NCI-H82 treated with DMSO at 0.1 percent for 48 hours (cell line): ENCODE measurements around the gene ZNG1F.
"Not testable (repeated sequence)": the region's sequence is repeated elsewhere in the genome, so short reads cannot be mapped to it uniquely, and the experiment has no call there.

Source experiments
- DNase-seq: peaks from one replicate; lab custom pipeline; 2025; ENCODE audit not compliant: unreplicated experiment; lab: John Stamatoyannopoulos, UW

ZNG1F gene

GRCh38 chr9:41189217-41189616, at the start of gene ZNG1F:
TSS of gene ZNG1F (minus strand) at chr9:41189317. CDS start at chr9:41189258, 59 bp downstream.
- not testable (repeated sequence) for DNase-seq

GRCh38 chr9:41237110-41237749, 48.1 kb upstream of the ZNG1F start:
- DNase-seq = not testable (repeated sequence)

DNA sequence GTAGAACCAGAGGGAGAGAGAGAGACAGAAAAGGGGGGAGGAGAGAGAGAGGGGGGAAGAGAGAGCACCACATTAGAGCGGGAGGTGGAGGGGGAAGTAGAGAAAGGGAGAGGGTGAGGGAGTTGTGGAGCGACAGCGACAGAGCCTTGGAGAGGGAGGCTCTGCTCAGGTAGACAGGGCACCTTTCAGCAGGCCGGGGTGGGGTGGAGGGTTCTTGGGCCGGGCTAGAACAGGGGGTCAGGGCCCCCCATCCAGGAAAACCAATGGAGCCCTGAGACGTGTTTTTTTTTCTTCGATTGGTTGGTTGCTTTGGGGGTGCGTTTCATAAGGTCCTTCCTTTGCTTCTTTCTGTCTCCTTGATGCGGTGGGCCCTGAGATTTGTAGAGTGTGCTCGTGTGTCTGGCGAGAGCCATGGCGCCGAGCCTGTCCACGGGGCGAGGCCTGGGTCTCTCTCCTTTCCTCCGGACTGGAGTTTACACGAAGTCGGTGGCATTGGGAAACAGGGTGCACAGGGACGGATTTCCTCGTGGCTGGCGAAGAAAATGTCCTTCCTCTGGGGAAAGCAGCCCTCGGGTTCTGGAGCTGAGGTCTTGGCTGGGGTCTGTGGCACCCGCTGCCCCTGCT, 47.5 kb upstream of the ZNG1F start:
- DNase-seq = not testable (repeated sequence)

- not testable (repeated sequence) for DNase-seq
These were observed 46.0 kb upstream of the ZNG1F start for GRCh38 chr9:41234811-41235805.

DNA sequence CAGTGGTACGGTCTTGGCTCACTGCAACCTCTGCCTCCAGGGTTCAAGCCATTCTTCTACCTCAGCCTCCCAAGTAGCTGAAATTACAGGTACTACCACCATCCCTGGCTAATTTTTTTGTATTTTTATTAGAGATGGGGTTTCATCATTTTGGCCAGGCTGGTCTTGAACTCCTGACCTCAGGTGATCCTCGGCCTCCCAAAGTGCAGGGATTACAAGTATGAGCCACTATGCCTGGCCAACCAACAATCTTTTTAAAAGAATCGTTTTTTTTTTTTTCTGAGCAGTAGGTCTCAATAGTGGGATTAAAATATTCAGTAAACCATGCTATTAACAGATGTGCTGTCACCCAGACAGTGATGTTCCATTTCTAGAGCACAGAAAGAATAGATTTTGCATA, 45.1 kb upstream of the ZNG1F start:
- DNase-seq = not testable (repeated sequence)

- not testable (repeated sequence) for DNase-seq
These were observed 43.2 kb upstream of the ZNG1F start for GRCh38 chr9:41232326-41232725.

- not testable (repeated sequence) for DNase-seq
These were observed 41.3 kb upstream of the ZNG1F start for GRCh38 chr9:41230418-41230817.

DNA sequence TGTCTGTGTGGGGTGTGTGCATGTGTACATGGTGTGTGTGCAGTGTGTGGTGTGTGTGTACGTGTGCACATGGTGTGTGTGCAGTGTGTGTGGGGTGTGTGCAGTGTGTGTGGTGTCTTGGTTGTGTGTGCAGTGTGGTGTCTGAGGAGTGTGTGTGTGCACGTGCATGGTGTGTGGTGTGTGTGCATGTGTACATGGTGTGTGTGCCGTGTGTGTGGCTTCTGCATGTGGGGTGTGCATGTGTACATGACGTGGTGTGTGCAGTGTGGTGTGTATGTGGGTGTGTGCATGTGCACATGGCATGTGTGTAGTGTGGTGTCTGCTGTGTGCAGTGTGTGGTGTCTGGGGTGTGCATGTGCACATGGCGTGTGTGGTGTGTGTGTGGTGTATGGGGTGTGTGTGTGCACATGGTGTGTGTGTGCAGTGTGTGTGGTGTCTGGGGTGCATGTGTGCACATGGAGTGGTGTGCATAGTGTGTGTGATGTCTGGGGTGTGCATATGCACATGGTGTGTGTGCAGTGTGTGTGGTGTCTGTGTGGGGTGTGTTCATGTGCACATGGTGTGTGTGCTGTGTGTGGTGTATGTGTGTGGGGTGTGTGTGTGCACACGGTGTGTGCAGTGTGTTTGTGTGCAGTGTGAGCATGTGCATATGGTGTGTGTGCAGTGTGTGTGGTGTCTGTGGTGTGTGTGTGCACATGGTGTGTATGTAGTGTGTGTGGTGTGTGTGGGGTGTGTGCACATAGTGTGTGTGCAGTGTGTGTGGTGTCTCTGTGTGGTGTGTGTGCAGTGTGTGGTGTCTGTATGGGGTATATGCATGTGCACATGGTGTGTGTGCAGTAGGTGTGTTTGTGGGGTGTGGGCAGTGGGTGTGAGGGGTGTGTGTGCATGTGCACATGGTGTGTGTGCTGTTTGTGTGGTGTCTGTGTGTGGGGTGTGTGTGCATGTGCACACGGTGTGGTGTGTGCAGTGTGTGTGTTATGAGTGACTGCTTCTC, 40.6 kb upstream of the ZNG1F start:
- DNase-seq = no peak

GRCh38 chr9:41219831-41220230, 30.7 kb upstream of the ZNG1F start:
- not testable (repeated sequence) for DNase-seq

- not testable (repeated sequence) for DNase-seq
These were observed 678 bp downstream of the ZNG1F start for GRCh38 chr9:41188439-41188838.

GRCh38 chr9:41174994-41175393, 14.1 kb downstream of the ZNG1F start:
- DNase-seq = not testable (repeated sequence)

- not testable (repeated sequence) for DNase-seq
These were observed 39.0 kb downstream of the ZNG1F start for GRCh38 chr9:41150116-41150515.

DNA sequence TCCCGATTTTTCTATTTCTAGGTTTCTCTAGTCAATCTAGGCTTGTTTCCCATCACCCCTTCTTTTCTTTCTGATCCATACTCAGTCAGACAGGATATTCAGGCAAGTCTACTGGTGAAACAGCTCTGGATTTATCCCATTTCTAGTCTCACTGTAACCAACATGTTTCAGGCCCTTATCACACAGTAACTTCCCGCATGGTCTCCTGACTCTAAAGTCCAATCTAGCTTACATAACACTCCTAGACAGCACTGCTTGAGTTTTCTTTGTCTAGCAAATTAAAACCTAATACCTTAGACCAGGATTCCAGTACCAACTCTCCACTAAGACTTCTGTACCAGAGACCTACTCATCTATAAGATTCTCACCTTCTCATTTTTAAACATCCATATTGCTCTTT, 47.2 kb downstream of the ZNG1F start:
- DNase-seq = not testable (repeated sequence)

- not testable (repeated sequence) for DNase-seq
These were observed 60.5 kb downstream of the ZNG1F start, which contains the start of gene FOXD4L6 for GRCh38 chr9:41128581-41128980. TSS of gene FOXD4L6 (minus strand) at chr9:41128681. CDS start at chr9:41128383, 298 bp downstream.

DNA sequence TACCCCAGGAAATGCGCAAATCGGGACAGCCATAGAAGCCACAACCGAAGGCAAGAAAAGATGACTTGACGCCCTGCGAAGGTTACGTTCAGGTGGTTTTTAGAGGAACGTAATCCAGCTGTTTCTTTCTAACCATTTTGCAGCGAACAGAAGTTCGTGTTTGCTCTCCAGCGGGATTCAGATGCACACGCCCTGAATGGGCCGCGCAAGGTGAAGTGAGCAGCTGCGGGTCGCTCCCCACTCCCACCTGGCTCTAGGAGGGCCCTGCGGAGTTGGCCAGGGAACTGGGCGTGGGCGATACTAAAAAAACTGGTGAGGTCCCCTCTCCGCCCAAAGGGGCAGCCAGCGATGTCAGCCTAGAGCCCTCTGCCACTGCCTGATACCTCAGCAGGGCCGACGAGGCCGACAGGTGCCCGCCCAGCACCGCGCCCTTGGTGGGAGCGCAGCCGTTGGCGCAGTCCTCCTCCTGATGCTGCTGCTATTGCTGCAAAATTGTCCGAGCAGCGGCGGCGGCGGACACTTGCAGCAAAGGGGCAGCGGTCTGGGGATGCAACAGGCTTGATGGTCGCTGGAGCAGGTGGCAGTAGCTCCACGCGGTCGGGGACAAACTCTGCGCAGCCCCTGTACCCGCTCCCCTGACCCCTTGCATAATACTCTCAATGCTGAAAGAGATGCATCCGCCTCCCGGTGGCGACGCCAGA, 62.2 kb downstream of the ZNG1F start:
- DNase-seq = not testable (repeated sequence)

DNA sequence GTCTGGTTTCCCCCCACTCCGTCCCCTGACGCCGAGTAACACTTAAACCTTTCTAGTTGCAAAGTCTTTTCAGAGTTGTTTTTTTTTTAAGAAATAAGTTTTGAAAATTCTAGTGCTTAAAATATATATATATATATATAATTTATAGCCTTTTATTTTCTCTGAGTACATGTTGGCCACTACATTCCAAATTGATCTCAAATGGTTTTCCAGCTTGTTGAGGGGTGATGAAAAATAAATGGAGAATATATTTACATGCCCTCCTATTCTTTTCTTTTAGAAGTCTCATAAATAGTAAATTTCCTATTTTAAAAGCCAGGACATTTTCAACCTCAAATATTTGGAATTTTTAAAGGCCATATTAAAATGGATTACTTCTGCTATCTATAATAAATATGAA, 63.2 kb downstream of the ZNG1F start:
- not testable (repeated sequence) for DNase-seq

GRCh38 chr9:41125109-41125658, 63.9 kb downstream of the ZNG1F start:
- DNase-seq = not testable (repeated sequence)

- not testable (repeated sequence) for DNase-seq
These were observed 64.6 kb downstream of the ZNG1F start for GRCh38 chr9:41124250-41125108.
